Epithelial cell of esophagus (primary cell): Measurements from ENCODE around the gene CALML5.

Source experiments
- DNase-seq: peaks from one replicate; pipeline ENCODE4 v3.0.0; 2010; ENCODE audit warnings: low read depth
- H3K4me3 ChIP-seq: 2 replicates; pipeline ENCODE4 v1.5.1; 2011; ENCODE audit warnings: mild to moderate bottlenecking, low read length, control low read depth
- CTCF ChIP-seq: IDR thresholded peaks from 2 replicates; pipeline ENCODE4 v1.5.1; 2011; ENCODE audit warnings: low read depth, mild to moderate bottlenecking, low read length, control low read depth, inconsistent platforms; ENCODE audit not compliant: insufficient read depth; ENCODE audit errors: missing control alignments

The CALML5 gene

GRCh38 chr10:5509691-5510090 lies 10.3 kb upstream of the CALML5 start:
- no peak overlapping the region for H3K4me3 ChIP-seq
- no peak for DNase-seq
- TF ChIP-seq CTCF, result no peak

DNA sequence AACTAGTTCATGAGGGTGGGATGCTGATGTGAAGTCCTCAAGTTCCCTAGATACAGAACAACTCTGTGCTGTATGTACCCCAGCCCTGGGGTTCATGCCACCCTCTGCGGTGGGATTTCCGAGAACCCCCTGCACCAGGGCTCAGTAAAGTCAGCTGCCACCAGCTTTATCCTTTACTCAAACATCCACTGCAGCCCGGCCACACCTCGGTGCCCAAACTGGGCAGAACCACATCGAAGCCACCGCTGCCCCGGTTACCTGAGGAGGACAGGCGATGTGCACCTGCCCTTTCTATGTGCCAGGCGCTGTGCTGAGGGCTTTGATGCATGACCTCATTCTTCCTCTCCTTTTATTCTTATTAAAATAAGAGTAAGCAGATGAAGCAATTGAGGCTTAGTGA lies 9.9 kb upstream of the CALML5 start:
- no peak for TF ChIP-seq CTCF
- peak; percentile 48 for DNase-seq
- no peak overlapping the region for H3K4me3 ChIP-seq

GRCh38 chr10:5508786-5509185 lies 9.4 kb upstream of the CALML5 start:
- TF ChIP-seq CTCF, result no peak
- H3K4me3 ChIP-seq, result no peak overlapping the region
- DNase-seq, result no peak

- H3K4me3 ChIP-seq, result no peak overlapping the region
- DNase-seq, result no peak
- no peak for TF ChIP-seq CTCF
These were observed 8.8 kb upstream of the CALML5 start for GRCh38 chr10:5508161-5508604.

- no peak overlapping the region for H3K4me3 ChIP-seq
- no peak for TF ChIP-seq CTCF
- no peak for DNase-seq
These were observed 8.3 kb upstream of the CALML5 start for GRCh38 chr10:5507649-5508131.

DNA sequence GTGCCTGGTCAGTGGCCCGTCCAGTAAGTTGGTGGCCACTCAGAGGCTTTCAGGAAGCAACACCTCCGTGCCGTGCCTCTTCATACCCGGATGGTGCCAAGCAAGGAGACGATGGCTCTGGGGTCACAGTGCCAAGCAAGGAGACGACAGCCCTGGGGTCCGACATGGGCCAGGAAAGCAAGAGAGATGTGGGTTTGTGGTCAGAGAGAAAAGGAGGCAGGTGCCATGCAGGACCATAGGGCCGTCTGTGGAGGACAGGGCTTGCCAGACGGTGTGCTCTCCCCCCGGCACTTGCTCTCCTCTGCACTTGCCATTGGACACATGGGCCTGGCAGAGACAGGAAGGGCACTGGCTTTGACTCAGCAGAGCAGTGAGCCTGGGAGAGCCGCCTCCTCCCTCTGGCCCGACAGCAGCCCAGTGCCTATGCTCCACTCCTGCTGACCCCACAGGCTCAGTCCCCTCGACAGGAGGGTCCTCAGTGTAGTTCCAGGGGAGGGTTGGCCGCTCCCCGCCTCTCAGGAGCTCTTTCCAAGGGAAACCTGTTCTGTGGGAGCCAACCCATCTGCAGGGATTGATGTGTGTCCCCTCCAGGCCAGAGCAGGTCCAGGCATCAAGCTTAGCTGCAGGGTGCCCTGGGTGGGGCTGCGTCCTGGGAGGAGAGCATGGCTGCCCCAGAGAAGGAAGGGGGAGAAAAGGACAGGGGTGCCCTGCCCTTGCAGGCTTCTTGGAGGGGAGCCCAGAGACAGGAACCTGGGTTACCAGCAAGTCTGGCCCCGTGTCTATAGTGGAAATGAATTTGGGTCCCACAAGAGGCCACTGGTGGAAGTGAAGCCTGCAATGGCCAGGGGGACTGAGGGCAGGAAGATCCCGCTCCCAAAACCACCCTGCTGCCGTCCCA lies 7.6 kb upstream of the CALML5 start:
- no peak for TF ChIP-seq CTCF
- DNase-seq, result no peak
- no peak overlapping the region for H3K4me3 ChIP-seq
